ENCODE measurements around the gene LGI2.
A peak's percentile ranks its signal among the peaks of the same experiment; 100 is the strongest.

Gene LGI2

GRCh38 chr4:24993551-24994080 lies 37.1 kb downstream of the LGI2 start:
- DNase-seq: no peak

GRCh38 chr4:24992968-24993367 lies 37.8 kb downstream of the LGI2 start:
- no peak for DNase-seq

GRCh38 chr4:24991015-24991414 lies 39.7 kb downstream of the LGI2 start:
- DNase-seq: no peak

- DNase-seq: no peak
Observed at GRCh38 chr4:24989327-24989726, 41.4 kb downstream of the LGI2 start.

- no peak for DNase-seq
Observed at GRCh38 chr4:24988776-24989175, 42.0 kb downstream of the LGI2 start.

- DNase-seq: no peak
Observed at GRCh38 chr4:24984602-24985532, 45.9 kb downstream of the LGI2 start.

- DNase-seq: no peak
Observed at GRCh38 chr4:24980740-24981139, 50.0 kb downstream of the LGI2 start.

GRCh38 chr4:24980064-24980690 lies 50.6 kb downstream of the LGI2 start:
- peak; percentile 54 for DNase-seq

GRCh38 chr4:24979554-24979953 lies 51.2 kb downstream of the LGI2 start:
- DNase-seq: peak; percentile 51

- DNase-seq: no peak
Observed at GRCh38 chr4:24978291-24979075, 52.3 kb downstream of the LGI2 start.

GRCh38 chr4:24975510-24975909 lies 55.2 kb downstream of the LGI2 start:
- DNase-seq: no peak

GRCh38 chr4:24973747-24974601 lies 56.8 kb downstream of the LGI2 start:
- no peak for DNase-seq

- DNase-seq: no peak
Observed at GRCh38 chr4:24973404-24973746, 57.4 kb downstream of the LGI2 start.

- DNase-seq: no peak
Observed at GRCh38 chr4:24971192-24971591, 59.6 kb downstream of the LGI2 start.

- DNase-seq: no peak
Observed at GRCh38 chr4:24970635-24971034, 60.1 kb downstream of the LGI2 start.

- DNase-seq: no peak
Observed at GRCh38 chr4:24970191-24970590, 60.6 kb downstream of the LGI2 start.

GRCh38 chr4:24969486-24969885 lies 61.3 kb downstream of the LGI2 start:
- no peak for DNase-seq

- no peak for DNase-seq
Observed at GRCh38 chr4:24968992-24969391, 61.8 kb downstream of the LGI2 start.

GRCh38 chr4:24968278-24968677 lies 62.5 kb downstream of the LGI2 start:
- DNase-seq: no peak

GRCh38 chr4:24967346-24967745 lies 63.4 kb downstream of the LGI2 start:
- DNase-seq: no peak

- DNase-seq: no peak
Observed at GRCh38 chr4:24966076-24966475, 64.7 kb downstream of the LGI2 start.

GRCh38 chr4:24965627-24966026 lies 65.1 kb downstream of the LGI2 start:
- no peak for DNase-seq

Data from KG1 (cell line).